HG03045 (cell line): ENCODE data around the gene P4HTM.

Experiments
- ATAC-seq: cut with Tn5 transposase; IDR thresholded peaks from one replicate; pipeline ENCODE4 v1.9.1; 2021; ENCODE audit warnings: mild to moderate bottlenecking, moderate library complexity; ENCODE audit not compliant: unreplicated experiment

Gene P4HTM

DNA sequence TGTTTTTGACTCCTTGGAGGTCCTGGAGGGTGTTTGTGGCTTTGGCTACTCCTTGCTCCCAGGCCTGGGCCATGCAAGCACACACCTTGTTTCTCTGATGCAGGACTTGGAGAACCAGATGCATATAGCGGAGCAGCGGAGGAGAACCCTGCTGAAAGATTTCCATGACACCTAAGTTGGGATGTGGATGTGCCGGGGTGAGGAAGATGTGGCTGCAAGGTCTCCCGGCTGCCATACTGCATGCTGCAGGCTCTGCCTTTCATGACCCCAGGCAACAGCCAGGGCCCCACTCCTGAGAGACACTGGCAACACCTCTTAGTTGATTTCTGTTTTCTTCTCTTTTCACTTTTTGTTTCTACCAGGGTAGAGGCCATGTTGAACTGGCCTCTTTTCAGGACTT, 6.9 kb upstream of the P4HTM start:
- ATAC-seq = no peak

DNA sequence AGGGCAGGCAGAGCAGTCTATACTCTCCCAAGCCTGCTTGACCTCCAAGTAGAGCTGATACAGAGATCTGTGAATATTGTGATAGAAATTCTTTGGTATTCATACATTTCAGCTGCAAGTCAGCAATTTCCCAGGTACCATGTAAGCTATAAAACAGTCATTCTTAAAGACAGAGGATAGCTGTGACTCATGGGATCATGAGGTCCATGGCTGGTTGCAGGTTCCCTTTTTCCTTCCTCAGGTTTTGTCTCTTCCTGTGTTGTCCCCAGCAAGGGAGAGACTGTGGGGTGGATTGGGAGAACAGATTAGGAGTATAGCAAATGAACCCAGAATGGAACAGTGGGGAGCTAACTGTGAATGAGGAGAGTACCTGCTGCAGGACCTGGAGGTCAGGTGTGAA, 5.4 kb upstream of the P4HTM start:
- ATAC-seq = no peak

DNA sequence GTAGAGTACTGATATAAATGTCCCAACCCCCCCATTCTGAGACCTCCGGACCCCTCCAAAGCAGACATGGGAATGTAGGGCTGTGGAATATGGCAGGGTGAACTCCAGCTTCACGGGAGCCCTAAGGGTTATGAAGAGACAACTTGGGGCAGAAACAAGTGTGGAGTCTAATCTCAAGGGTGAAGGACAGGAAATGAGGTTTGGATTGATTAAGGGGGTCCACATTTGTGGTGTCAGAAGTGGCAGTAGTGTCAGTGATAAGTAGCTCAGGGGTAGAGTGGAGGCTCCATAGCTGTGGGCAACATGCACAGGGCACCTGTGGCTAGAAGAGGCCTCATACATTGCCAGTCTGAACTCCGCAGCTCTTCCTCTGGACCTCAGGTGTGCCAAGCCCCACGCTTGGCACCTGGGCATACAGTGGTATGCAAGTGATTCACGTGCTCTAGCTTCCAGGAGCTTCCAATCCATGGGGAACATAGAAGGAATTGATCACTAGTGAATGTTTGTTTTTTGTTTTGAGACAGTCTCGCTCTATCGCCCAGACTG, 4.1 kb upstream of the P4HTM start:
- no peak for ATAC-seq

DNA sequence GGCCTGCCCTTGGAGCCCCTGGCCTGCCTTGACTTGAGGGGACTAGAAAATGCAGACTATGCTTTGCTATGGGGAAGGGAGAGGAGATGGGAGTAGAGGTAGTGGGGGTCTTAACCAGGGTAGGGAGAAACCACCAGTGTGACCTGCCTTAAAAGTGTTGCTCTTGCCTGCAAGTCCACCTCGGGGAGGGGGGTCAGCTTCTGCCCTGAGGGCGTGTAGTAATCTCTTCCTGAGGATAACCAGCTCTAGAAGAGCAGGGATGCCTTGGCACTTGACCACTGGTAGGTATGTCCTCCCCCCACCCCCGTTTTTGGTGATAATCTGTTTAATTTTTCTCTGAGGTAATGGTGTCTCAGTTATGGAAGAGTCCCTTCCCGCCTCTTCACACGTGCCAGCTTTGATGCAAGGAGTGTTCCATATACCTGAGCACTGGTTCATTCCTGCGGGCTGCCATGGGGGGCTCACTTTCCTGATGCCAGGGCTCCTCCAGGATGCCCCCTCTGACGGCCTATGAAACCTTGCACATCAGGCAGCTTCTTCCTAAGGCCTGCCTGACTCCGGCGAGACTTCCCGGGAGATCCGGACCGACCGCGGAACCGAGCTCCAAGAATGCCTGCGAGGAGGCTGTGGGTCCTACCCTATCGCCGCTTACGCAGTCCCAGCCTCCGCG, 780 bp upstream of the P4HTM start:
- no peak for ATAC-seq

DNA sequence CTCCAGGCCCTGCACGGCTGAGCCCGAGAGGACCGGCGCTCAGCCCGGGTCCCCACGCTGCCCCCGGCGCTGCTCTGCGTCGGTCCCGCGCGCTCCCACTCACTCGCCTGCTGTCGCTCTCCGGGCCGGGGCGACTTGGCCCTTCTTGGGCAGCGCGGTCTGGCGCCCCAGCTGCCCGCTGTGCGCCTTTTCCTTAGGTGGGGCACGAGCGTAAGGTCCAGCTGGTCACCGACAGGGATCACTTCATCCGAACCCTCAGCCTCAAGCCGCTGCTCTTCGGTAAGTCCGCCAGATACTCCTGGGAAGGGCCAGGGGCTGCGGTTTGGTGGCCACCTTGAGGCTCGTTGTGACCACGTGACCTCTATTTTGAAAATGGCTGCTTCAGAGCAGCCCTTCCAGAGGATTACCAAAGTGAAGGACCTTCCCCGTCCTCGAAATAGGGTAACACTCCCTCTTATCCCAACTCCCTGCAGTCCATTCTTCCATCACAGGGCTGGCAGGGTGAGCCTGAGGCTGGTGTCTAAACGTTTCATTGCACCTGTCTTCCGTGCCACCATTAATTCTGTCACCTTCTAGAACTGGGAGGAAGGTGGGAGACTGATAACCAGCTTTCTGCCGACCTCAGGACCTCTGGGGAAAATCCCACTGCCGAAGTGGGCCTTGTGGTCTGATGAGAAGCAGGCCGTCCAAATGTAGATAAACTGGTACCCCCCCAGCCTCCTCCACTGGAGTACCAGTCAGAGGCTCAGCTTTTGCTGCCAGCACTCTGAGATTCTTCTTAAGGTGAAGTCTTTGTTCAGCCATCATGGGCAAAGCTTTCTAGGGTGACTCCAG, 812 bp downstream of the P4HTM start:
- ATAC-seq = peak; percentile 22

DNA sequence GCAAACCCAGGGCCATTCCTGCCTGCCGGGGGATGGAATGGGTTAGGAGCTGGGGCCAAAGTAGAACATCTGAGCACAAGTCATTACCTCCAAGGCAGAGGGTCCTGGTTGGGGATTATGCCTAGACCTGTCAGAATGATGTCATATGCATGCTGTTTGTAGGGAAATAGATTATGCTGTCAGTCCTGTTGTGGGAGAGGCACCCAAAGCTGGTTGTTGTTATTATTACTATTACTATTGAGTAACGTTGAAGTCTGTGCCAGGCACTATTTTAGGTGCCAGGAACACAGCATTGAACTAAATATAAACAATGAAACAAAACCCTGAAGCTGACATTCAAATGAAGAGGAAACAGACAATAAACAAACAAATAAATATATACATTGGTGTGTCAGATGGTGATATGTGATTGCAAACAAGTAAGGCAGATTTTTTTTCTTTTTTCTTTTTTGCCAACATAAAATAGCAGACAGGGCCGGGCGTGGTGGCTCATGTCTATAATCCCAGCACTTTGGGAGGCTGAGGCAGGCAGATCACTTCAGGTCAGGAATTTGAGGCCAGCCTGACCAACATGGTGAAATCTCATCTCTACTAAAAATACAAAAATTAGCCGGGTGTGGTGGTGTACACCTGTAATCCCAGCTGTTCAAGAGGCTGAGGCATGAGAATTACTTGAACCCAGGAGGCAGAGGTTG, 2.0 kb downstream of the P4HTM start:
- ATAC-seq = no peak

DNA sequence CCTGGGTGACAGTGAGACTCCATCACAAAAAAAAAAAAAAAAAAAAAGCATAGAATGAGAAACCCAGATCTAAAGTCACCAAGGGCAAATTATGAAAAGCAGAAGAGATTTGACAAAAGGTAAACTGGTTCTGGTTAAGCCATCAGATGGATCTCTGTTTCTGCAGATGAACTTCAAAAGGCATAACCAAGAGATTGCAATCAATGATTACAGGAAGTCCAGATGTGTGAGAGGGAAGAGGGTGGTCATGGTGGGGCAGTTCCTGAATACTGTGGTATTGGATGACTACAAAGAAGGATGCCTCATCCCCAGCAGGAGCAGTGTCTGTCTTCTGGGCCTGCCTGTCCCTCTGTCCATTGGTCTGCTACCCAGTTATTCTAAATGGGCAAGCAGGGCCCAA, 3.8 kb downstream of the P4HTM start:
- no peak for ATAC-seq

DNA sequence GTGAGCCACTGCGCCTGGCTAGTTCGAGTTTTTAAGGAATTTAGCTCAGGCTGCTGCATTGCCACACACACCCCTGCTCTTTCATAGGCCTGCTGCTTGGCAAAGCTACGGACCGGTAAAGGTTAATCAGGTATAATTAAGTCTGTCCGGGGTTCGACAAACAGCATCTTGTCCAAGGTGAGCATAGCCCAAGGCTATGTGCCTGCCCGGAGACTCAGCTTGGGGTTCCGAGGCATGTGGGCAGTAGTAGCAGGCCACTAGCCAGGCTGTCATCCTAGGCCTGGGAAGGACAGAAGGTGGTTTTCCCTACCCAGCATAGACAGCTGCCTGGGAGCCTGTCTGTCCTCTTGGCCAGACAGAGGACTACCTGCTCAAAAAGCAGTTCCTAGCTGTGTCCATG, 6.6 kb downstream of the P4HTM start:
- no peak for ATAC-seq

DNA sequence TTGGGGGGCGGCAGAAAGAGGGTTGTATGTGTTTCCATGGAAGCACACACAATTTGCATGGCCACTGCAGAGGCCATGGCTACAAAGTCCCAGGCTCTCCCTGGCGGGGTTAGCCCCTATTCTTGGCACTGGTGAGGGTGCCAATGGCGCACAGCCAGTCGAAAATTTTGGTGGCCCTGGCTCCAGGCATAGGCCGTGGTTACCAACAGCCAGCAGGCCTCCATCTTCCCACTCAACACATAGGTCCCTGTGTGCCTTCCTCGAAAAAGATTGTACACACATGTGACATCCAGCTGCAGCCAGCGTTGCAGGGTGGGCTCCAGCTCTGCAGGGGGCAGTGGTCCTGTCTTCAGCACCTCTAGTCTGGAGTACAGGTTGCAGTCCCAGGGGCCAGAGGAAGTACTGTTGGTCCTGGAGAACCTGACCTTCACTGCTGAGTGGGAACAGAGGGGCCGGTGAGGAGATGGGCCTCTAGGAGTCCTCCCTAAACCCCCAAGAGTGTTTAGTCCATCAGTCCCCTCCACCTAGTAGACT, 7.1 kb downstream of the P4HTM start:
- ATAC-seq = no peak

DNA sequence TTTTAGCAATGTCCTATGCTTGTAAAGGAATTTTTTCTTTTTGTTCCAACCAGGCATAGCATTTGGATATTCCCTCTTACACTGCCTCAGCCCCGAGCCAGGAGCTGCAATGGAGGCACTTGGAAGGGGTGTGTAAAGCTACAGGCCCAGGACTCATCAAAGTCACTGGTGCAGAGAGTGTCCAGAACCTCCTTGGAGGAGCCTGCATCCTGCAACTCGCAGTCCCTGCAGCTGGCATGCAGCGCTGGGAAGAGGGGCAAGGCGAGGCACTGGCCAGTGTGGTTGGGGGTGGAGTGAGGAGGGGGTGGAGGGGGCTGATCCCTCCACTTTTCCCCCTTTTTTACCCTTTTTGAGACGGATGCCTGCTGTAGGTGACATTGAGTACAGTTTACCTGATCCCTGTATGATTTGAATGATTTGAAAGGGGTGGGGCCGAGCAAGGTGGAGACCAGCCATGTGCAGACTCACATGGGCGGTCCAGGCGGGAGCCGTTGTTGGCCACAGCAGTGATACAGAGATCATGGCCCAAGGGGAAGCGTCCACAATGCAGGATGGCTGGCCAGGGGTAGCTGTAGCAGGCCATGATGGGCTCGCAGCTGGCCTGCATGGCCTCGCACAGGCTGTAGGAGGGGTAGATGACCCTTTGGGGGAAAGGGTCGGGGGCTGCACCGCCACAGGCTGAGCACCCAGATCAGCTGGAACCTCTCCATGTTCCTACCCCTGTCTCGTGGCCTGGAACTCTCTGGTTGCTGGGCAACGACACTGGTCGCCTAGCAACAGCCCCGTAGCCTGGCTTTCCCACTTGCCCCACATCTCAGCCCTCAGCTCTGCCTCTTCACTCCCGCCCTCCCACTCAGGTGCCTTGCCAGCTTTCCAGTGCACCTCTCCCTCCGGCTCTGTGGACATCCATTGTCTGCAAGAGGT, 7.9 kb downstream of the P4HTM start:
- no peak for ATAC-seq

DNA sequence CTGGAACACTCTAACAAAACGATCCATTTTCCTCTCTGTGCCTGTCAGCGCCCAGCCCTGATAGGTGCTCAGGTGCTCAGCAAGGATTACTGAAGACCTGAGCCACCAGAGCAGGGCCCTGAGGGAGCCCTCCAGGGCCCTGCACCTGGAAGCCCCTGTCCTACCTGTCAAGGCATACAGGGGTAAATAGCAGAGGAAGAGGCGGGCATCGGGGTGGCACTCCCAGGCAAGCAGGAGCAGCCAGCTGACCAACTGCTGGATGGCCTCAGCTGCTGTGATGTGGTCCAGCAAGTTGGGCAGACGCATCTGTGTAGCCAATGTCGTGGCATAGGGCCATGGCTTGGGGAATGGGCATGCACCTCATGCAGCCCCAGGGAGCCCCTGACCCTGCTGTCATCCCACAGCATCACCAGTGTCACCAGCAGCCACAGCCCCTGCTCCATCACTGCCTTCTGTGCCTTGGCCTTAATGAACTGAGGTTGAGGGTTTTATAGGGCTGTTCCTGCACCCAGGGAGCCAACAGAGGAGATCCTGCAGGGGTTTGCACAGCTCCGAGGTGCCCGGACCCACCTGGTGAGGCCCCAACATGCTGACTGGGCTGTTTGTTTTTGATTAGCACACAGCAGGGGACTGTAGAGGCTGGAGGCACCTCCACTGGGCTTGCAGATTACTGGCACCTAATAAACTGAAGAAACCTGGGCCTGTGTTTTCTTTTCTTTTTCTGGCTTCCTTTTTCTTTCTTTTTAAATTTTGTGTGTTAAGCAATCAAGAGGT, 9.2 kb downstream of the P4HTM start:
- no peak for ATAC-seq

DNA sequence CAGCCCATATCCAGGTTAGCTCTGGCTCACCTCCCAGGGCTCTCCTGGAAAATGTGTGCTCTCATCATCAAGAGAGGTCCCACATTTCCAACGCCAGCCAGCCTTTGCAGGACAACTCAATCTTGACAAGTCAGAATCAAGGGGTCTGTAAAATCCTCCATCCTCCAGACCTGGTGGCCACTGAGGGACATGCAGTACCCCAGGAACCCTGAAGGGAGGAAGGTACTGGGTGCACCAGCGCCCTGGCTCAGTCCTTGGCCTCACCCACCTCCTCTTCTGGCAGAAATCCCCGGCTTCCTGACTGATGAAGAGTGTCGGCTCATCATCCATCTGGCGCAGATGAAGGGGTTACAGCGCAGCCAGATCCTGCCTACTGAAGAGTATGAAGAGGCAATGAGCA, 11.1 kb downstream of the P4HTM start:
- ATAC-seq = no peak

DNA sequence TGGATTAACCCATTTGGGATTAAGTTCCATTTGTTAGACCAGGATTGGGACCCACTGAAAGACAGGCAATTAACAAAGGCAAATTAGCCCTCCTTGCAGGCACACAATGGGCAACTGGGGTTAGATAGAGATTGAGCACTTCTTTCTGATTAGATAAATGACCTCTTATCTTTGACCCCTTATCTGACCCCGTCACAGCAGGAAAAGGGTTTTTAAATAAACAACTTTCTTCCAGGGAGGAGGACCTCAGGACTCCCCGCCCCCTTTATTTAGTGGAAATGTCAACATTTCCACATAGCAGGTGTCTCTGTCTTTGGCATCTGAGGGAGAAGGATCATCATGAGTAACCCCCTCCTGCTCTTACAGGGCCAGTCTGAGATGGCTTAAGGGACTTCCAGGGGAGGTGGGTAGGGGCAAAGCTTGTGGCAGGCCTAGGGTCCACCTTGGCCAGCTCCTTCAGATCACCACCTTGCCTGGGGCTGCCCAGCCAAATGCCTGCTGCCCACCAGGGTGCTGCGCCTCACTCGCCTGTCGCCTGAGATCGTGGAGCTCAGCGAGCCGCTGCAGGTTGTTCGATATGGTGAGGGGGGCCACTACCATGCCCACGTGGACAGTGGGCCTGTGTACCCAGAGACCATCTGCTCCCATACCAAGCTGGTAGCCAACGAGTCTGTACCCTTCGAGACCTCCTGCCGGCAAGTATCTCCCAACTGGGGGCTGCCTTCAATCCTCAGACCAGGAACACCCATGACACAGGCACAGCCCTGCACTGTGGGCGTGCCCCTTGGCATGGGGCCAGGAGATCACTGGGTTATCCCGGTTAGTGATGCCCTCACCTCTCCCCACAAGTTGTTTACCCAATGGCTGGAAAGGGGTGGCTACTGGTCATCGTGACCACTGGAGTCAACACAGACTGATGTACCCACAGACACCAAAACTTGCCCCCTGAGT, 14.6 kb downstream of the P4HTM start:
- no peak for ATAC-seq

DNA sequence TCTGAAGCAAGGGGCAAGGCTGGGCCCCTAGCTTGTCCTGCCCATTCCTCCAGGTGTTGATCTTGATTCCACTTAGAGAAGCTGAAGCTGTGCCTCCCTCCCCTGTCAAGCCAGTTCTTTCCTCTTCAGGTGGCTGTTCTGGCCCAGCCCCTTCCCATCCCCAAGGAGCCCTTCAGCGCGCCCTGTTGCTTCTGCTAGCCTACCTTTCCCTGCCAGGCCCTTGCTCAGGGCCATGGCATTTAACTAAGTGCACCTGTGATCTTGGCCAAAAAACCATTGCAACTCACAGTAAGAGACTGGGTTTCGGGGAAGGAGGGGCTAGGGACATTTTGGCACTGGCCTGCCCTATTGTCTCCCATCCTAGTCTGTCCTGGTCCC, 15.3 kb downstream of the P4HTM start:
- ATAC-seq = no peak

DNA sequence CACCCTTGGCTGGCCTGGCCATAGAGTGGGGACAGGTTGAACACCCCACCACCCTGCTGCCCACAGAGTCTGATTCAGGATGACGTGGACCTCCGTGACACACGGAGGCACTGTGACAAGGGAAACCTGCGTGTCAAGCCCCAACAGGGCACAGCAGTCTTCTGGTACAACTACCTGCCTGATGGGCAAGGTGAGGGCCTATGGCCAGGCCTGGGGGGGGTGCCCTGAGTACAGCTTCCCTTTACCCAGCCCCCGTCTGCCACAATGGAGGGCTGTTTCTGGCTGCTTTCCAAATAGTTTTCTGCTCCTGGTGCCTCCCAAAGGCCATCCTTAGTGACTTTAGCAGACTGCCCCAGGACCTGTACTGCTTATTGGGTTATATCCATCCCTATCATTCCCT, 16.0 kb downstream of the P4HTM start:
- ATAC-seq = no peak

DNA sequence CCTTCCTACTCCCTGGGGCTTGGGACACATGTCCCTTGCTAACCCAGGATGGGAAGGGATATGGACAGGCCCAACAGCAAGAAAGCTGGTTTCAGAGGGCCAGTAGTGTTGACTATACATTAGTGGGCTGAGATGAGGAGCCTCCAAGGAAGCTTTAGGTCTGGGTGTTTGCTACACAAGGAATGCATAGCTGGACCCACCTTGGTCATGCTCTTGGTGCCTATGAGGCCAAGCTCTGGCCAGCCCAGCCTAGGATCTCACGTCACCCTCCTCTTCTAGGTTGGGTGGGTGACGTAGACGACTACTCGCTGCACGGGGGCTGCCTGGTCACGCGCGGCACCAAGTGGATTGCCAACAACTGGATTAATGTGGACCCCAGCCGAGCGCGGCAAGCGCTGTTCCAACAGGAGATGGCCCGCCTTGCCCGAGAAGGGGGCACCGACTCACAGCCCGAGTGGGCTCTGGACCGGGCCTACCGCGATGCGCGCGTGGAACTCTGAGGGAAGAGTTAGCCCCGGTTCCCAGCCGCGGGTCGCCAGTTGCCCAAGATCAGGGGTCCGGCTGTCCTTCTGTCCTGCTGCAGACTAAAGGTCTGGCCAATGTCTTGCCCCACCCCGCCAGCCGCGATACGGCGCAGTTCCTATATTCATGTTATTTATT, 16.5 kb downstream of the P4HTM start:
- peak; percentile 1 for ATAC-seq

DNA sequence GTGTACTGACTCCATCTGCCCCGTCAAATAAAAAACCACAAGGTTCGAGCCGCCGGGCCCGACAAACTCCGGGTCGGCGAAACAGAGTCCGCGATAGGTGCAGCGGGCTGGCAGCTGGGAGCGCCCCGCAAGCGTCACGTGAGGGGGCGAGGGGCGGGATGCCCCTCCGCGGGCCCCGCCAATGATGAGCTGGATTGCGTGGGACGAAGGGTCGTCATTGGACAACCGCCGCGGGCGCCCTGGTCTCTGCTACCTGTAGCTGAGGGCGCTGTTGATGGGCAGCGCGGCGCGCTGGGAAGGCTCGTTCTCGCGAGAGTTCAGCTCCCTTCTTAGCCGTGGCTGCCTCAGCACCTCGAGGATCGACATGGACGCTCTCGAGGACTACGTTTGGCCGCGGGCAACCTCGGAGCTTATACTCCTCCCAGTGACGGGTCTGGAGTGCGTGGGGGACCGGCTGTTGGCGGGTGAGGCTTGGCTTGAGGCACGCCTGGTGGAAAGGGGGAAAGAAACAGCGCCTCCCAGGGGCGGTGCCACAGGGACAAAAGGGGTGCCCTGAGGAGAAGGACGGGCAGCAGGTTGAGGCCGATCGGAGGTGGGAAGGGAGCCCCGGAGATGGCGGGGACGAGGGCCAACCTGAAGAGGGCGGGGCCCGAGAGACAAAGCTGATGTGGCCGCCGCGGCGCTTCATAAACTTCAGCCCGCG, 17.2 kb downstream of the P4HTM start, which contains the start of gene WDR6:
WDR6 (plus strand) TSS at position 324 of the 703 bp plus-strand sequence; CDS start at position 365, 41 bp downstream.
- ATAC-seq = peak; percentile 80
